Measurements from ENCODE around the gene ELMO1.

Gene ELMO1

DNA sequence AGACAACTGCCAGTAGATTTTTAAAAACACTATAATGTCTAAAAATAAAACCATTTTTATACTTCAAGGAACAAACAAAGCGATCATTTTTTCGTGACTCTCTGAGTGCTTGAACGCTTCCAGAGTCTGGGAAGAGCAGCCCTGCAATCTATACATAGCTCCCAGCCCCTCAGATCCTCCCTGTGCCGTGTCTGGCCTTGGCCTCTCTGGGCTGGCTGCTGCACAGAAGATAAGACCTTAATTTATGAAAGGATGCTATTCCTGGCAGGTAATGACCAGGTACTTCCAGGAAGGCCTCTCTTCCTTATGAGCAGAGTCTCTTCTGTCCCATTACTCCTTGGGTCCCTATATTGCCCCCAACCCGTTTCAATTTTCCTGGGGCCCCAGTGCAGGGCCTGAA, 523.5 kb downstream of the ELMO1 start:
- no peak for DNase-seq

- DNase-seq, result no peak
These were observed 524.7 kb downstream of the ELMO1 start for GRCh38 chr7:36923943-36924436.

DNA sequence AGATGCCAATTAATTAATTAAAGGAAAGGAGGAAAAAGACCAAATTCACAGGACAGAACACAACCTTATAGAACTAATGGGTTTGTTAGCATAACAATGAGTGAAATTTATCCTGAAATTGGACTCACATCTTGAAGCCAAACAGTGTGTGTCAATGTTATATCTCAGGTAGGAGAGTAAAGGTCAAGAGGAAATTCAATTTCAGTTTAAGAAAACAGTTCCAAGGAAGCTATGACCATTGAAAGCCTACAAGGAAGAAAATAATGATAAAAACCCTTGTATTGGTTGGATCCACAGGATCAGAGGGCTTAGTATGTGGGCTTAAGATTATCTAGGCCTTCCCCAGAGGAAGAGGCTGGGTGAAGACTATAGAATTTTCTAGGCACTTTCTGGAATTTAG, 525.5 kb downstream of the ELMO1 start:
- no peak for DNase-seq

DNA sequence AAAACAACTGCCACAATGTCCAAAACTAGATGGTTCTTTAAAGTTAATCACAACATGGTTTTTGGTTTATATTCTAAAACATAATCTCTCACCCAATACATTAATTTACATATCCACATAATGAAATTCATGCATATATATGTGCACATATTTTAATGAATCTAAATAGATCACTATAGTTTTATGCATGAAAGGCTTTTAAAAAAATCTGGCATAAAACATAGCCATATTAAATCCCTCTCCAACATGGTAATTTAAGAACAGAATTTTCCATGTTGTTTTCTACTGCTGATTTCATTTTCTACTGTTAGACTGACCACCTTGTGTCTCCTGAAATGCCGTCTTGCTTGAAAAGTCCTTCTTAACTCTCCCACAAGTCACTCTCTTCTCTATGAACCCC, 528.2 kb downstream of the ELMO1 start:
- DNase-seq, result no peak

GRCh38 chr7:36919738-36920137, 528.9 kb downstream of the ELMO1 start:
- DNase-seq, result no peak

DNA sequence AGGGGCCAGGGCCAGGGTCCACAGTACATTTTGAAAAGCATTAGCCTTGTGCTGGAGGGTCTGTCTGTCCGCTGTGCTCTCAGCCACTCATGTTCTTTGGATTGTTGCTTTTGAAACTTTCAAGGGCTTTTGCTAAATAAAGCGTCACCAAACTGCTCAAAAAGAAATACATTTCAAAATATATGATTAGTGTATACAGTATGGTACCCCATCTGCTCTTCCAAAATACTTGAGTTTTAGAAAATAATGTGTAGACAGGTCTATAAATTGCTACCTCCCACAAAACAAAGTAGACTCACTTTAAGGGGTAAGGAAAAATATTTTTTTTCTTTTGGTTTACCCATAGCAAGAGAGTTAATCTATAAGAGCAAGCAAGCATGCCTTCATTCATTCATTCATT, 530.1 kb downstream of the ELMO1 start:
- no peak for DNase-seq

DNA sequence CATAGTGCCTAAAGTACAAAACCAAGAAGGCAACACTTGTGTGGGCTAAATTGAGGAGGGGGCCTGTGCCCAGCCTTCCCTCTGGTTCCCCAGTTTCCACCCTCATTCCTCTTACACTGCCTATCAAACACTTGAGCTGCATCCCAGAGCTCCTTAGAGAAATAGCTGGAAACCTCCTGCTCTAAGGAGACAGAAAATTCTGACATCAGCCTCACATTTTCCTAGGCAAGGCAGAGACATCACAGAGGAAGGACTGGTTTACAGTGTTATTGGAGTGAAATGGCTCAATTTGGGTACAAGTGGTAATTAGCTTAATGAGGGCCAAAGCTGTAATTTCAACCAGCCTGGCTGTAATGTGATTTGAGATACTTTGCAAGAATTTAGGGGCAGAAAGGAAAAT, 532.0 kb downstream of the ELMO1 start:
- no peak for DNase-seq

DNA sequence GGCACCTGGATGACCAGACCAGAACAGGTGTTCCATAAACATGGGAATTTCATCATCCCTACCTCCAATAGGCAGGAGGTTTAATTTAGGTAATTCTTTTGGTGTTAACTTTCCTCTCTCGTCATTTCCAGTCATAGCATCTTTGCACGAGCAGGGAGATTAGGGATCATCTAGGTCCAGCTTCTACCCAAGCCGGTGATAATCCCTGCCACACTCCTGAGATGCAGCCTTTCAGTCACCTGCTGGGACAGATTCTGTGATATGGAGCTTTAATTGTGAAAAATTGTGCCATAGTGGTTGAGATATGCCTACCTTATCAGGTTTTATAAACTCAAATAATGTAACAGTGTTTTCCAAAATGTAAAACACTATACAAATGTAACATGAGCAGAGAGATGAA, 532.5 kb downstream of the ELMO1 start:
- no peak for DNase-seq

DNA sequence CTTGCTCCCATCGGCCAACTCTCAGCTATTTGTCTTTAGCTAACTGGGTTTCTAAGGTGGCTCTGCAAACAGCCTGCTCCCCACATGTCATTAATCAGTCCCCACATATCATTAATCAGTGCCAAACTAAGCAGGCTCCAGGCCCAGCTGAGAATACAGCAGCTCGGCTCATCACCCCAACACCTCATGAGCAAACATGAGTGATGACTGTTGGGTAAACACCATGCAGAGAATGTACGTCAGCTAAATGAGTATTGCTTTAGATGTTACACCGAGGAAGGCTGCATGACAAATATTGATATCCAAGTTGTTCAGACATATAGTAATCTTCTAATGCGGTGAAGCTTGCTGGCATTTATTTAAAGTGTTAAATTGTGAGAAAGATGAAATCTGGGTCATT, 536.9 kb downstream of the ELMO1 start:
- DNase-seq, result no peak

- DNase-seq, result no peak
These were observed 537.8 kb downstream of the ELMO1 start for GRCh38 chr7:36910859-36911258.

DNA sequence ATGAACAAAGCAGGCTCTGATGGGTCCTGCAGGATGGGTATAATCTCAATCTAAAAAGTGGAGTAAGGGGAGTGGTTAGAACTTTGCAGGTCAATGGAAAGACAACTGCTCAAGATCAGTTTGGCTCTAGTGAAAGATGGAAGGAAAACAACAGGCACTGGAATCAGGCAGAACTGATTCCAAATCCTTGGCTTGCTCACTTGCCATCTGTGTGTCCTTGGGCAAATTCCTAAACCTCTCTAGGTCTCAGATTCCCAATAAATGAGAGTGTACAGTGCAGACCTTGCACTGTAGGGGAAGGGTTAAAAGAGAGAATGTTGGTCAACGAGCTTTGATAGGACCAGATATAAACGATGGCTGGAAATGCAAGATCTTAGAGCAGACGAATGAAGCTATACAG, 538.3 kb downstream of the ELMO1 start:
- no peak for DNase-seq

GRCh38 chr7:36906956-36907635, 541.6 kb downstream of the ELMO1 start:
- no peak for DNase-seq

DNA sequence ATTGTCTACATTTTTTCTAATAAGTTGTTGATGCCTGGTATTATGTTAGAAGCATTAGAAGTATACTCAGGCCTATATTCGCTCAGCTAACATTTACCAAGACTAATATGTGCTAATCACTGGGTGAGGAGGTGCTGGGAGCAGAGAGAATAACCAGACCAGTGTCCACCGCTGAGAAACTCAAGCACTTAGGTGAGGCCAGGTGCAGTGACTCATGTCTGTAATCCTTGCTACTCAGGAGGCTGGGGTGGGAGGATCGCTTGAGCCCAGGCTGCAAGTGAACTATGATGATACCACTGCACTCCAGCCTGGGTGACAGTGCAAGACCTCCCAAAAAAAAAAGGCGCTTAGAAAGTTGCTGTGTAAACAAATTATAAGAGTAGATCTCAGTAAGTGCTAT, 542.2 kb downstream of the ELMO1 start:
- no peak for DNase-seq

DNA sequence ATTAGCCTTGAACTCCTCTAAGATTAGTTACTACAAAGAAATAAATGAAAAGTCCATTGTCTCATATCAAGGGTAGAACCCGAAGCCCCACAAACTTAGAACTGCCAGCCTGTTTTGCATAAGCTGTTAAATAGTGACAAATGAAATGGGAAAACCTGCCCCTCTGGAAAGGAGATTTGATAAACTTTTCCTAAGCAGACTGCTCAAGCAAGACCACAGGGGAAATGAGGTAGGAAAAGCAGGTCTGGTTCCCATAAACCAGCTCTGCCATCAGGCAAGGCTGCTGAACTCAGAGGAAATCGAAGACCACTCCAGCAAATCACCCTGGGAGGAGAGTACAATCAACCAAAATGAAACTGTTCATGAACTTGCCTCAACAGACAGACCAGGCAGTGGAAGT, 542.8 kb downstream of the ELMO1 start:
- no peak for DNase-seq

DNA sequence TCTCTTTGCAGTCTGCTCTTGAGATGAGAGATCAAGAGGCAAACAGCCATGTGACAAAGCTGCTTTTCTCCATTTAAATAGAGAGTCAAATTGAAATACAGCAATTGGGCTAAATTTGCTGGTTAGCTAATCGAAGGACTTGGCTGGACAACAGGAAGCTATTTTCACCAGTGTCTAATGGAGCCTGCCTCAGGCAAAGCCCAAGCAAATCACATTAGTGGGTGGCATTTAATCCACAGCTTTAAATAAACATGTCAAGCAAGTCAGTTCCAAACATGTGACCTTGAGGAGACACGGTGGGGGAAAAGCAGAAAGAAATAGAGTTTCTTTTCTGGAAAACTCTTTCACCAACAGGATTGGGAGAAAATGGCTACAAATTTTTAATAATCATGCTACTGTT, 543.9 kb downstream of the ELMO1 start:
- no peak for DNase-seq

DNA sequence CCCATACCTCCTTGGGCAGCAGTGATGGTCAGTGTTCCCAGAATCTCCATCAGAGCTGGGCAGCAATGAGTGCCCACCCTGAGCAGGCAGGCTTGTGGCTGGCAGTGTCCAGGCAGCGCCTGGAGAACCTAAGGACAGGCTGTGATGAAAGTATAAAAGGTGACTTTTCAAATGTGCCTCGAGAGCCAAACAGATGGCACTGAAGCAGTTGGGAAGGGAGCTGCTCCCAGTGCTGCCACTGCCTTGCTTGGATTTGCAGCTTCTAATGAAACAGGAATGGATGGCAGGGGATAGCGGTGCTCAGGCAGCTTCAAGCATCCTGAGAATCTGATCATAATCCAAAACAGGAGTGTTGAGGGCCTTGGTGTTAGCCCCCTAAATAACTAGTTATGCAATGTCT, 544.6 kb downstream of the ELMO1 start:
- DNase-seq, result no peak

DNA sequence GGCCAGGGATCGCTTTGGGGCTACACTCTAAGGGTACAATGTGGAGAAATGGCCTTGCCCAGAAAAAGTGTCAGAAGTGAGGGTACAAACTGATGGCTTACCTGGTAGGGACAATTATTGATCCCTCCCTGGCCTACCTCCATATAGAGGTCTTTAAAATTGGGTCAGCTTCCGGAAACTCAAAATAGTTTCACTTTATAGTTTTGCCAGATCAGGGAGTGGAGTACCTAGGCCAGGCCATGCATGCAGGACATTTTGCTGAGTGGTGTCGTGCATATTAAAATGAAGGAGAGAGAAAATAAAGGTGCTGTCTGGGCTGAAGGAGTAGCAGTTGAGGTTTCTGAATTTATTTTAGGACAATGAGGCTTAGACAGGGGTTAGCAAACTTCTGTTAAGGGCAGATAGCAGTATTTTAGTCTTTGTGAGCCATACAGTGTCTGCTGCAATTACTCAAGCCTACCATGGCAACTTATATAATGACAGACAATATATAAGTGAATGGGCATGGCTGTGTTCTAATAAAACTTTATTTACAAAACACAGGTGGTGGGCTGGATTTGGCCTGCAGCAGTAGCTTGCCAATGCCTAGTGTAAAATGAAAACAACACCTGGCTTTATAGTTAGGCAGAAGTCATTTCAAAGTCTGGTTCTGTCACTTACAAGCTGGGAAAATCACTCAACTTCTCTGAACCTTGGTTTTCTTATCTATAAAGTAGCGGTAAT, 547.5 kb downstream of the ELMO1 start:
- no peak for DNase-seq

DNA sequence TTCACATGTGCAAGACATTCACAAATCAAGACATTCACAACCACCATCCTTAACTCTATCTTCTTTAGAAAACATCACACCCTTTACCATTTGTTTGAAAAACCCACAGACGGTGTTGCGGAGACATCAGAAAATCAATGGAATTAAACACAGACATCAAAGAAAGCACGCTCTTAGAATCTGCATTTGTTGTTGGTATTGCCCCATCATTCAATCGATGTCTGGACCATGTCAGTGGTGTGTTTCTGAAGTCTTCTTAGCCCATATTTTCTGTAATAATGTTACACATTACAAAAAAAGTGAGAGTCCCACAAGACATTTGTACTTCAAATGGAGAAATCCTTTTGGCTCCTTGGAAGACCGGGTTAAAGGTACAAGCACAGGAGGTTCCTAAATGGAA, 550.5 kb downstream of the ELMO1 start:
- no peak for DNase-seq

GRCh38 chr7:36896956-36897590, 551.6 kb downstream of the ELMO1 start:
- no peak for DNase-seq

DNA sequence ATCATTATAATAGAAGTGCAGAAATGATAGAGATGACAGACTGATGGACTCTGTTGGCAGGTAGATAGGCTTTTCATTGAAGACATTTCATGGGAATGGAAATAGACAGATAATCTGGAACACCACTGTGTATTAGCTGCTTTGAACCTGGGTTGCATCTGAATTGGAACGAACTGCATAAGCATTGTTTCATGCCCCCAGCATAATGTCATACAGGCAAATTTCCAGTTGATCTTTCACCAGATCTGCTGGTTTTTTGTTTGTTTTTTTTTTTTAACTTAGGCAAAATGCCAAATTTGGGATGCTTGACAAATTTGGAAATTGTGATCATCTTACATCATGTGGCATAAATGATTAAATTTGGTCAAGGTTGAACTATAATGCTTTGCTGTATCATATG, 552.2 kb downstream of the ELMO1 start:
- no peak for DNase-seq

DNA sequence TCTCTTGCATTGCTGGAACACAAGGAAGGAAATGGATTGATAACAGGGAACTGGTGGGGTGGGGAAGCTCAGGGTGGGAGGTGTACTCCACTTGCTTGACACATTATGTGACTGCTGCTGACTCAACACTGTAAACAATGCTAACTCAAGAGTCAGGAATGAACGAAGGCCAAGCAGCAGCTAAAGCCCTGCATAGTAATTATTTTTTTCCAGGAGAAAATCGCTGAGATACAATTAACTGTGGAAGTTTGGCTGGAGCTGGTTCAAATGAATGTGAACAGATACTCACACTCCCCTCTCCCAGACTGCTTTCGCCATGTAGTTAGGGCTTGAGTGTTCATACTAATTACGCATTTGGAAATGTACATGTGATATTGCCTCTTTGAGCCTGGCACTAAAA, 553.5 kb downstream of the ELMO1 start:
- DNase-seq, result no peak

DNA sequence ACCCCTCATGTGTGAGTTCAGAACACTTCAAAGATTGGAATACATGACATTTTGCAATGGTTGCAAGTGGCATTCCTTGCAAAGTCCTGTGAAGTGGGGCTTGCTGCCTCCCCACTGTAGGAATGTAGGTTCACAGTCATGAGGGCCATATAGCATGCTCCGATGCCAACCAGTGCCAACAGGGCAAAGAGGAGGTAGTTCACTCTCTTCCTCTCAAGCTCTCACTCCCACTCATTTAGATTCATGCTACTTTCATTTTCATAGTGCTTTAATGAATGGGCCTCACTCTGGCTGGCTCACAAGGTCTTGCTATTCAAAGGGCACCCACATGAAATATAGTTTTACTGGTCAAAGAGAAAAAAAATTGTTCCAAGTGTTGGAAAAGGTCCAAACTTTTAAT, 554.5 kb downstream of the ELMO1 start:
- no peak for DNase-seq

DNA sequence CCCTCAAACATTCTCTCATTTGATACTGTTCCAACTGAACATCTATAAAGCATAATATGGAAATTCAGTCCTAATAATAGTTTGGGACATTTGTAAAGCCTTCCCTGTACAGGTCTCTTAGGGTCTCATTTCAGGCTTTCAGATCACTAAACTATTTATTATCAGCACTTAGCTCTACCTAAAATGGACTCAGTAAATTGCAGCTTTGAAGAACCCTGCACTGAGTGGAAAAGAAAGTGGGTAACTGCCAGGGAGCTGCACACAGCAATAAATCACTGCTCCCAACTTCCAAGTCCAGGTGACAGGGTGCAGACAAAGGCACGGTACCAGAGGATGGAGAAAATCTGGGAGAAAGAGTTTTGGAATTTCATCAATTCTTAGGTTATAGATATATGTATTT, 559.5 kb downstream of the ELMO1 start:
- DNase-seq, result no peak

GRCh38 chr7:36887969-36888368, 560.7 kb downstream of the ELMO1 start:
- DNase-seq, result no peak
